Gastrocnemius medialis (tissue), 4 donors: ENCODE results near the gene PPIP5K2. TPM values are rescaled to one million over a fixed set of nuclear protein-coding genes. Genes with fewer than 3 reads are reported as not detected.

Source experiments
- ATAC-seq, 2 donors: fragments of 150-250 bp; one replicate each; pipeline ENCODE4 v1.9.1; 2016
- DNase-seq, 2 donors: peaks; one replicate each; pipeline ENCODE4 v3.0.0-alpha.2; 2019
- H3K27ac ChIP-seq, 4 donors: fragments of 200-600 bp; sonication (generic); 1 replicate in 1 of 4; 2 replicates in 3 of 4; pipeline ENCODE4 v1.5.1; 2016 to 2018; ENCODE audit warnings: mild to moderate bottlenecking in 2 of 4, moderate library complexity in 1 of 4
- H3K27me3 ChIP-seq, 3 donors: fragments of 200-600 bp; sonication (generic) in 2 of 3; 1 replicate in 1 of 3; 2 replicates in 2 of 3; pipeline versions ENCODE4 v1.5.1 to v1.6.0; 2016 to 2019; ENCODE audit warnings: mild to moderate bottlenecking in 1 of 3, moderate library complexity in 1 of 3
- H3K36me3 ChIP-seq, 2 donors: fragments of 200-600 bp; sonication (generic) in 1 of 2; one replicate each; pipeline ENCODE4 v1.5.1; 2017 to 2018
- H3K4me1 ChIP-seq, 2 donors: fragments of 200-600 bp; sonication (generic) in 1 of 2; one replicate each; pipeline ENCODE4 v1.5.1; 2016 to 2017; ENCODE audit warnings: mild to moderate bottlenecking in 2 of 2
- H3K4me3 ChIP-seq, 4 donors: fragments of 200-600 bp; sonication (generic) in 3 of 4; 1 replicate in 1 of 4; 2 replicates in 3 of 4; pipeline ENCODE4 v1.5.1; 2016 to 2019; ENCODE audit warnings: mild to moderate bottlenecking in 2 of 4
- H3K9me3 ChIP-seq, 3 donors: fragments of 200-600 bp; sonication (generic) in 2 of 3; 1 replicate in 1 of 3; 2 replicates in 2 of 3; pipeline ENCODE4 v1.5.1; 2016 to 2019
- CTCF ChIP-seq, 5 experiments: fragments of 450-650 bp in 3 of 5; fragments of 200-600 bp in 2 of 5; sonication (generic) in 2 of 5; IDR thresholded peaks in 4 of 5; conservative IDR thresholded peaks in 1 of 5; 1 replicate in 4 of 5; 2 replicates in 1 of 5; pipeline ENCODE4 v1.5.1; 2016 to 2019; ENCODE audit warnings: antibody characterized with exemption in 5 of 5, mild to moderate bottlenecking in 3 of 5, moderate library complexity in 3 of 5
- POLR2A ChIP-seq, 2 donors: fragments of 450-650 bp; IDR thresholded peaks; one replicate each; pipeline ENCODE4 v1.6.1; 2017; ENCODE audit warnings: antibody characterized with exemption in 2 of 2, mild to moderate bottlenecking in 2 of 2, moderate library complexity in 2 of 2
- in situ Hi-C, 4 donors: fragments of 200-750 bp; cut with MboI; loops; one replicate each; pipeline versions ENCODE4 v1.15.0 to v1.8.0; 2017; ENCODE audit warnings: low sequenced_read_pairs in 4 of 4
- intact Hi-C: fragments of 100-400 bp; cut with DNase I; formaldehyde crosslinking; loops from one replicate; pipeline ENCODE4 v1.15.1; 2023; ENCODE audit warnings: low total_unique reads
- total RNA-seq, 4 donors: library from RNA; depleted of rRNA; stranded (reverse); fragments of >200 nt; gene quantifications; one replicate each; pipeline versions ENCODE4 v1.1.0 to v1.2.3, GENCODE V29; 2016

The PPIP5K2 gene
- total RNA-seq, 4 donors from 2014 or later, result 3.5 to 7.0 (median 4.4) TPM

GRCh38 chr5:103127292-103127817 lies 7.3 kb downstream of the PPIP5K2 start:
- no peak for ATAC-seq
- H3K36me3 ChIP-seq, result no peaks in the 10 kb centered on the region
- H3K27ac ChIP-seq, result no peak overlapping the region
- H3K9me3 ChIP-seq, result no peaks in the 10 kb centered on the region
- no peaks in the 10 kb centered on the region for H3K27me3 ChIP-seq
- H3K4me3 ChIP-seq, result no peak overlapping the region
- no peak for DNase-seq
- no peak for TF ChIP-seq CTCF (IDR thresholded peaks at IDR 0.05 in 4 of 5, conservative IDR thresholded peaks at IDR 0.05 in 1 of 5)
- no peak for TF ChIP-seq POLR2A (IDR thresholded peaks at IDR 0.05)
- intact Hi-C loops (no loop called here), in situ Hi-C loops (loop anchor here in 2 of 4 donors (25.0 kb wide), 1 partner anchor 440 kb away; no protein-coding TSS in a partner anchor)
- H3K4me1 ChIP-seq, result no peaks in the 10 kb centered on the region

GRCh38 chr5:103128202-103128601 lies 8.1 kb downstream of the PPIP5K2 start:
- no peaks in the 10 kb centered on the region for H3K4me1 ChIP-seq
- H3K4me3 ChIP-seq, result no peak overlapping the region
- in situ Hi-C loops (loop anchor here in 2 of 4 donors (25.0 kb wide), 1 partner anchor 441 kb away; no protein-coding TSS in a partner anchor), intact Hi-C loops (no loop called here)
- H3K27ac ChIP-seq, result no peak overlapping the region
- no peak for TF ChIP-seq CTCF (IDR thresholded peaks at IDR 0.05 in 4 of 5, conservative IDR thresholded peaks at IDR 0.05 in 1 of 5)
- TF ChIP-seq POLR2A (IDR thresholded peaks at IDR 0.05), result no peak
- H3K36me3 ChIP-seq, result no peaks in the 10 kb centered on the region
- DNase-seq (no peak), ATAC-seq (no peak)
- H3K27me3 ChIP-seq, result no peaks in the 10 kb centered on the region
- H3K9me3 ChIP-seq, result no peaks in the 10 kb centered on the region

- intact Hi-C loops (no loop called here), in situ Hi-C loops (loop anchor here in 2 of 4 donors (25.0 kb wide), 1 partner anchor 445 kb away; no protein-coding TSS in a partner anchor)
Observed at GRCh38 chr5:103132684-103133083, 12.6 kb downstream of the PPIP5K2 start.

GRCh38 chr5:103133231-103133630 lies 13.1 kb downstream of the PPIP5K2 start:
- peaks cover 0 to 4% of the 10 kb centered on the region in 2 donors for H3K36me3 ChIP-seq
- H3K27ac ChIP-seq, result no peak overlapping the region
- no peak for TF ChIP-seq CTCF (IDR thresholded peaks at IDR 0.05 in 4 of 5, conservative IDR thresholded peaks at IDR 0.05 in 1 of 5)
- TF ChIP-seq POLR2A (IDR thresholded peaks at IDR 0.05), result no peak
- no peak overlapping the region for H3K4me3 ChIP-seq
- no peaks in the 10 kb centered on the region for H3K4me1 ChIP-seq
- intact Hi-C loops (no loop called here), in situ Hi-C loops (loop anchor here in 2 of 4 donors (25.0 kb wide), 1 partner anchor 446 kb away; no protein-coding TSS in a partner anchor)
- no peaks in the 10 kb centered on the region for H3K9me3 ChIP-seq
- no peaks in the 10 kb centered on the region for H3K27me3 ChIP-seq
- DNase-seq, result no peak
- ATAC-seq, result no peak

More at GRCh38 chr5:103132684-103133083, 12.6 kb downstream of the PPIP5K2 start:
- ATAC-seq (no peak), DNase-seq (no peak)
- Histone ChIP-seq H3K27ac (no peak overlapping the region), H3K36me3 (peaks cover 0 to 4% of the 10 kb centered on the region in 2 donors), H3K4me1 (no peaks in the 10 kb centered on the region), H3K27me3 (no peaks in the 10 kb centered on the region), H3K9me3 (no peaks in the 10 kb centered on the region), H3K4me3 (no peak overlapping the region)
- TF ChIP-seq CTCF (IDR thresholded peaks at IDR 0.05 in 4 of 5, conservative IDR thresholded peaks at IDR 0.05 in 1 of 5) (no peak), POLR2A (IDR thresholded peaks at IDR 0.05) (no peak)
